Keratinocyte (primary cell): ENCODE data around the gene IMPDH1. TPM values are rescaled to one million over a fixed set of nuclear protein-coding genes. Genes with fewer than 3 reads are reported as not detected.

Experiments used
- DNase-seq: peaks from one replicate; pipeline ENCODE4 v3.0.0-alpha.2; 2011; ENCODE audit warnings: low read depth, missing footprints, low spot score
- FAIRE-seq: peaks from 2 replicates; lab custom pipeline; 2011; peaks lifted over from hg19 to GRCh38; lab: Jason Lieb, UNC
- H2AFZ ChIP-seq: 2 replicates; pipeline ENCODE4 v1.6.0; 2012; ENCODE audit warnings: low read length, control low read depth, inconsistent platforms; ENCODE audit not compliant: control insufficient read depth
- H3K27ac ChIP-seq: 2 replicates; pipeline ENCODE4 v1.5.1; 2011; ENCODE audit warnings: low read length; ENCODE audit not compliant: control insufficient read depth, insufficient read depth
- H3K27me3 ChIP-seq: 3 replicates; pipeline ENCODE4 v1.6.0; 2011; ENCODE audit warnings: low read length; ENCODE audit not compliant: control insufficient read depth, insufficient read depth; ENCODE audit errors: extremely low read depth
- H3K36me3 ChIP-seq, 2 experiments: 2 replicates in 1 of 2; 3 replicates in 1 of 2; pipeline ENCODE4 v1.5.1; 2011; ENCODE audit warnings: low read length in 2 of 2, mild to moderate bottlenecking in 1 of 2; ENCODE audit not compliant: control insufficient read depth in 2 of 2, insufficient read depth in 2 of 2; ENCODE audit errors: extremely low read depth in 1 of 2
- H3K4me1 ChIP-seq: 3 replicates; pipeline ENCODE4 v1.5.1; 2011; ENCODE audit warnings: low read length; ENCODE audit not compliant: control insufficient read depth, insufficient read depth; ENCODE audit errors: extremely low read depth
- H3K4me2 ChIP-seq: 3 replicates; pipeline ENCODE4 v1.6.0; 2011; ENCODE audit warnings: low read depth, low read length; ENCODE audit not compliant: control insufficient read depth, insufficient read depth; ENCODE audit errors: extremely low read depth
- H3K4me3 ChIP-seq, 3 experiments: fragments of 200-600 bp in 1 of 3; sonication (generic) in 1 of 3; 2 replicates in 2 of 3; 3 replicates in 1 of 3; pipeline ENCODE4 v1.5.1; 2011 to 2016; ENCODE audit warnings: low read length in 3 of 3, mild to moderate bottlenecking in 3 of 3, control low read depth in 2 of 3, inconsistent platforms in 1 of 3, low read depth in 1 of 3, mixed read lengths in 1 of 3, mixed run types in 1 of 3, moderate library complexity in 1 of 3; ENCODE audit not compliant: control insufficient read depth in 2 of 3, insufficient read depth in 2 of 3; ENCODE audit errors: extremely low read depth in 1 of 3
- H3K79me2 ChIP-seq: 2 replicates; pipeline ENCODE4 v1.6.0; 2012; ENCODE audit warnings: low read length; ENCODE audit not compliant: control insufficient read depth, insufficient read depth
- H3K9ac ChIP-seq: 3 replicates; pipeline ENCODE4 v1.6.0; 2011; ENCODE audit warnings: low read length; ENCODE audit not compliant: control insufficient read depth, insufficient read depth; ENCODE audit errors: extremely low read depth
- H3K9me1 ChIP-seq: 3 replicates; pipeline ENCODE4 v1.6.0; 2011; ENCODE audit warnings: low read length; ENCODE audit not compliant: control insufficient read depth, insufficient read depth; ENCODE audit errors: extremely low read depth
- H3K9me3 ChIP-seq: 2 replicates; pipeline ENCODE4 v1.5.1; 2012; ENCODE audit warnings: low read depth, low read length; ENCODE audit not compliant: control insufficient read depth
- H4K20me1 ChIP-seq: 3 replicates; pipeline ENCODE4 v1.6.0; 2011; ENCODE audit warnings: low read length; ENCODE audit not compliant: control insufficient read depth, insufficient read depth; ENCODE audit errors: extremely low read depth
- CTCF ChIP-seq, 3 experiments: IDR thresholded peaks in 1 of 3; conservative IDR thresholded peaks in 1 of 3; optimal IDR thresholded peaks in 1 of 3; 2 replicates in 2 of 3; 3 replicates in 1 of 3; pipeline versions ENCODE3 to v1.5.1; 2011; ENCODE audit warnings: low read length in 3 of 3, mild to moderate bottlenecking in 3 of 3, moderate library complexity in 2 of 3, control low read depth in 1 of 3, inconsistent platforms in 1 of 3; ENCODE audit not compliant: insufficient read depth in 2 of 3; ENCODE audit errors: extremely low read depth in 1 of 3
- EZH2 ChIP-seq: IDR thresholded peaks from one replicate; pipeline ENCODE4 v1.6.1; 2012; ENCODE audit warnings: inconsistent platforms, mild to moderate bottlenecking, low read length, moderate library complexity
- dilution Hi-C: fragments of 300-500 bp; cut with MboI; formaldehyde crosslinking; loops from one replicate; pipeline ENCODE4 v1.7.0; 2020; ENCODE audit warnings: low sequenced_read_pairs; ENCODE audit not compliant: extremely low pct_ligation_motif_present
- polyA plus RNA-seq, 5 experiments: library from polyadenylated mRNA; depleted of rRNA in 3 of 5; stranded (reverse) in 3 of 5; stranded (forward) in 1 of 5; unstranded in 1 of 5; fragments of >200 nt; gene quantifications; 1 replicate in 1 of 5; 2 replicates in 3 of 5; 3 replicates in 1 of 5; pipeline versions ENCODE4 v1.2.1 to v1.2.3, GENCODE V29; 2011 to 2012; ENCODE audit warnings: missing spikeins in 2 of 5, low read depth in 1 of 5, low replicate concordance in 1 of 5

The IMPDH1 gene
- polyA plus RNA-seq, 1 donor (not counting 4 experiments of a cell fraction or from before 2014, with no cell fraction given) = 56.2 TPM

GRCh38 chr7:128431754-128432153, 22.0 kb upstream of the IMPDH1 start:
- no peak overlapping the region for H3K9ac ChIP-seq
- FAIRE-seq = no peak

GRCh38 chr7:128431221-128431620, 21.4 kb upstream of the IMPDH1 start:
- DNase-seq (no peak), FAIRE-seq (no peak)
- Histone ChIP-seq H3K4me3 (no peak overlapping the region), H3K27me3 (no peaks in the 10 kb centered on the region), H3K4me2 (no peak overlapping the region), H4K20me1 (no peaks in the 10 kb centered on the region), H3K79me2 (no peaks in the 10 kb centered on the region), H3K9ac (no peak overlapping the region), H2AFZ (no peak overlapping the region), H3K9me1 (no peaks in the 10 kb centered on the region), H3K4me1 (no peaks in the 10 kb centered on the region), H3K36me3 (no peaks in the 10 kb centered on the region), H3K9me3 (no peaks in the 10 kb centered on the region), H3K27ac (no peak overlapping the region)
- dilution Hi-C loops = no loop called here
- TF ChIP-seq EZH2 = no peak
- TF ChIP-seq CTCF (optimal IDR thresholded peaks at IDR 0.05 in 1 of 3, IDR thresholded peaks at IDR 0.05 in 1 of 3, conservative IDR thresholded peaks at IDR 0.05 in 1 of 3; ENCODE audit: extremely low read depth in 1 of 3, insufficient read depth in 2 of 3, low read length in 3 of 3) = no peak

More at GRCh38 chr7:128431754-128432153, 22.0 kb upstream of the IMPDH1 start:
- Histone ChIP-seq H3K9me3 (no peaks in the 10 kb centered on the region), H3K27ac (no peak overlapping the region), H3K4me3 (no peak overlapping the region), H3K4me1 (no peaks in the 10 kb centered on the region), H3K79me2 (no peaks in the 10 kb centered on the region), H4K20me1 (no peaks in the 10 kb centered on the region), H3K27me3 (no peaks in the 10 kb centered on the region), H3K4me2 (no peak overlapping the region), H3K9me1 (no peaks in the 10 kb centered on the region), H2AFZ (no peak overlapping the region), H3K36me3 (no peaks in the 10 kb centered on the region)
- DNase-seq = no peak
- dilution Hi-C loops = no loop called here
- TF ChIP-seq EZH2 = no peak
- no peak for TF ChIP-seq CTCF (optimal IDR thresholded peaks at IDR 0.05 in 1 of 3, IDR thresholded peaks at IDR 0.05 in 1 of 3, conservative IDR thresholded peaks at IDR 0.05 in 1 of 3; ENCODE audit: extremely low read depth in 1 of 3, insufficient read depth in 2 of 3, low read length in 3 of 3)
